ENCODE measurements around the gene LST1.

The LST1 gene

DNA sequence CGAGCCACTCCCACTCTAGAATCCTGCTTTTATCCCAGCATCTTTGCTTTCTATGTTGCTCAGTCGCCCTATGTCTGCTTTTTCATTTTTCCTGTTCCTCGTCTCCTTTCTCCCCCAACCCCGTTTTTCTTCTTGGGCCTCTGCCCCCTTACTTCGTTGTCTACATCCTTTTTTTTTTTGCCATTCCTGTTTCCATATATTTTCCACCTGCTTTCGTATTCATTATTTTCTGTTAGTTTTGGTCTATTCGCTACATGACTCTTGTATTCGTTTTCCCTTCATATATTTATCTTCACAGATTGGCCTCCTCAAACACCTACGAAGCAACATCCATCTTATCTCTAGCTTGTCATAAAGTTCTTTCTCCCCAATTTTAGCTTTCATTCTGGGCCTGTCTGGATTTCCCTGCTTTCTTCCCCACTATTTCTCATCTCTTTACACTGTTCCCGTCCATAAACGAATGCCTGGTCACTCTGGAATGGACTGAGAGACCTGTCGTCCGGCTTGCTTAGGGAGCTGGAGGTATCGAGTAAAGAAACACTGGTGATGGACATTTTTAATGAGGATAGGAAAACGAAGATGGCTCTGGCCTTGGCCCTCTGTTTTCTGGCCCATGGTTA is 35.4 kb downstream of the LST1 start:
- DNase-seq = no peak

- no peak for DNase-seq
These were observed 35.9 kb downstream of the LST1 start for GRCh38 chr6:31621991-31622390.

DNA sequence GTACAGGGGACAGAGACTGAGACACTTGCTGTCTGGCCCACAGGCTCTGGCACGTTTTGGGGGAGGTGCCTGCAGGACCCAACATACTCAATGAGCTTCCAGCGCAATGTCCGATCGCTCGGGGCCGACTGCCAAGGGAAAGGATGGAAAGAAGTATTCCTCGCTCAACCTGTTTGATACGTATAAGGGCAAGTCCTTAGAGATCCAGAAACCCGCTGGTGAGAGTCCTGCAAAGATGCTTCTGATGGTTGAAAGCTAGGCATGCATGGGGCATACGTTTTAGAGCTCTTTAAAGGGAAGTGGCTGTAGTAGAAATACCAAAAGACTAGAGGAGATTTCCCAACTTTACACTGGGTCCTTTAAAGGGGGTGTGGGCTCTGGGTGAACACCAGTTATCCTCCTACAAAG is 36.6 kb downstream of the LST1 start:
- no peak for DNase-seq

- DNase-seq = no peak
These were observed 38.0 kb downstream of the LST1 start for GRCh38 chr6:31624070-31624469.

DNA sequence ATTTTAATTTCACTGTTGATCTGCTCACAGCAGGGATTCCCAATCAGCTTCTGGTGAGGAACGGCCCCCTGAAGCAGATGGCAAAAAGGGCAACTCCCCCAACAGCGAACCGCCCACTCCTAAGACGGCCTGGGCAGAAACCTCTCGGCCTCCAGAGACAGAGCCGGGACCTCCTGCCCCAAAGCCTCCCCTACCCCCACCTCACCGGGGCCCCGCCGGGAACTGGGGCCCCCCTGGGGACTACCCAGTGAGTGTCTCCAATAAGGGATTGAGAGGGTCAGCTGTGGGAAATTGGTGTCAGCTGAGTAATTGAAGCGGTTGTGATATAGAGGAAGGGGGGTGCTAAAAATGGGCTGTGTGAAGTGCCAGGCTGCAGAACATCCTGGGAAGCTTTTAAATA is 40.9 kb downstream of the LST1 start:
- DNase-seq = no peak

GRCh38 chr6:31627690-31628287 is 41.7 kb downstream of the LST1 start:
- DNase-seq = no peak

- no peak for DNase-seq
These were observed 42.9 kb downstream of the LST1 start for GRCh38 chr6:31629014-31629413.

DNA sequence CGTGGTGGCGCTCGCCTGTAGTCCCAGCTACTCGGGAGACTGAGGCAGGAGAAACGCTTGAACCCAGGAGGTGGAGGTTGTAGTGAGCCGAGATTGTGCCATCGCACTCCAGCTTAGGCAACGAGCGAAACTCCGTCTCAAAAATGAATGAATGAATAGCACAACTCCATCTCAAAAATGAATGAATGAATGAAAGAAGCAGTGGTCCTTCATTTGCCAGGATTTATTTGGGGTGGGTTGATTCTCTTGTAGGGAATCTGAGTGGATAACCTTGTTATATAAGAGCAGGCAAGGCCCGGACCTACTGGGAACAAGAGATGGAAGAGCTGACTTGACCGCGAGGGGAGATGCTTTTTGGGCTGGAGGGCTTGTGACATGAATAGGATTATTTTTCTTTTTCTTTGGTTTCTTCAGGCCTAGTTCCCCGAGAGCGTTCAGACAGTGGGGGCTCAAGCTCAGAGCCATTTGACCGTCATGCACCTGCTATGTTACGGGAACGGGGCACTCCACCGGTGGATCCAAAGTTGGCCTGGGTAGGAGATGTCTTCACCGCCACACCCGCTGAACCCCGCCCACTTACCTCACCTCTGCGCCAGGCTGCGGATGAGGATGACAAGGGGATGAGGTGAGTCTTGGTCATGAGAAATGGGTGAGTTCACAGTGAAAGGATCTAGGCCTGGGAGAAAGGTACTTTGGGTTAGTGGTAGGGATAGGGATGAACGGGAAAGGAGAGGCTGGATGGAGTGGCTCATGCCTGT is 44.3 kb downstream of the LST1 start:
- DNase-seq = no peak

- no peak for DNase-seq
These were observed 45.1 kb downstream of the LST1 start for GRCh38 chr6:31631209-31631608.

GRCh38 chr6:31631681-31632278 is 45.7 kb downstream of the LST1 start:
- no peak for DNase-seq

DNA sequence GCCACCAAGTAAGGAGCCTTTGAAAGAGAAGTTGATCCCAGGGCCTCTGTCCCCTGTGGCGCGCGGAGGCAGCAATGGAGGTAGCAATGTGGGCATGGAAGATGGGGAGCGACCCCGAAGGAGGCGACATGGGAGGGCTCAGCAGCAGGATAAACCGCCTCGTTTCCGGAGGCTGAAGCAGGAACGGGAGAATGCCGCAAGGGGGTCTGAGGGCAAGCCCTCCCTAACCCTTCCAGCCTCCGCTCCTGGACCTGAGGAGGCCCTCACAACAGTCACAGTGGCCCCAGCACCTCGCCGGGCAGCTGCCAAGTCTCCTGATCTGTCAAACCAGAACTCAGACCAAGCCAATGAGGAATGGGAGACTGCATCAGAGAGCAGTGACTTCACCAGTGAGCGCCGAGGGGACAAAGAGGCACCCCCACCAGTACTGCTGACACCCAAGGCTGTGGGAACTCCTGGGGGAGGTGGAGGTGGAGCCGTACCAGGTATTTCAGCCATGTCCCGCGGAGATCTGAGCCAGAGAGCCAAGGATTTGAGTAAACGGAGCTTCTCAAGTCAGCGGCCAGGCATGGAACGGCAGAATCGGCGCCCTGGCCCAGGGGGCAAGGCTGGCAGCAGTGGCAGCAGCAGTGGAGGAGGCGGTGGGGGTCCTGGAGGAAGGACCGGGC is 46.3 kb downstream of the LST1 start:
- DNase-seq = no peak

- DNase-seq = no peak
These were observed 47.4 kb downstream of the LST1 start for GRCh38 chr6:31633447-31633846.

DNA sequence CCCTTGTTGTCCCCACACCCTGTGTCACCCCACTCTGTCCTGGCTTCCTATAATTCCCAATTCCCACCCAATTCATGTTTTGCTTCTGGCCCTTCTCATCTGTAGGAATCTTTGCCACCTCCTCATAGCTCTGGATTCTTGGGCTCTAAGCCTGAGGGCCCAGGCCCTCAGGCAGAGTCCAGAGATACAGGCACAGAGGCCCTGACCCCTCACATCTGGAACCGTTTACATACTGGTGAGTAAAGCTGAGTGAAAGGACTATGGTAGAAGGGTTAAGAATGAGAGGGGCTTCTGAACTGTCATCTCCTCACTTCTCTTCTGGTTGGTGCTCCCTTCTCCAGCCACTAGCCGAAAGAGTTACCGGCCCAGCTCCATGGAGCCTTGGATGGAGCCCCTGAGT is 48.1 kb downstream of the LST1 start:
- no peak for DNase-seq

DNA sequence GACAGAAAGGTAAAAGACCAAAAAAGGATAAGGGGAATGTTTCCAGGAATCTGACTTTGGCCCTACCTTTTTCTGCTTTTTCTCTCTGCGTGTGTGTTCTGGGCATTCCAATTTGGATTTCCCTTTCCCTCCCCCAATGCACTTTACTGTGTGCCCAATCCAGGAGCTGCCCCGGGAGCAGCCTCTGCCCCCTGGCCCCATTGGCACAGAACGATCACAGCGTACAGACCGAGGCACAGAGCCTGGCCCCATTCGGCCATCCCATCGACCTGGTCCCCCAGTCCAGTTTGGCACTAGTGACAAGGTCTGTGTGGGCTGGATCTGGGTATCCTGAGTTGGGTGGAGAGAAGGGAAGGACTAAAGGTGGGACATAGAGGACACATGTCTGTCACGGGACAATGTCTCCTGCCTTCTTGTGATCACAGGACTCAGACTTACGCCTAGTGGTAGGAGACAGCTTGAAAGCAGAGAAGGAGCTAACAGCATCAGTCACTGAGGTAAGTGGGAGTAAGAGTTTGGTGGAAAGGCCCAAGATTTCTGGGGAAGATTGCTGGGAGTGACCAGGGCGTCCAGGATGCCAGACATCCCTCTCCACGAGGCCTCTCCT is 49.0 kb downstream of the LST1 start:
- DNase-seq = no peak

GRCh38 chr6:31636698-31637596 is 50.9 kb downstream of the LST1 start:
- DNase-seq = no peak
